Smooth muscle cell (in vitro differentiated cells): ENCODE results near the gene ANKAR. TPM values are rescaled to one million over a fixed set of nuclear protein-coding genes. Genes with fewer than 3 reads are reported as not detected.
A peak's percentile ranks its signal among the peaks of the same experiment; 100 is the strongest.

Experiments
- DNase-seq: peaks from one replicate; lab custom pipeline; 2025; ENCODE audit not compliant: unreplicated experiment; lab: John Stamatoyannopoulos, UW
- H2AFZ ChIP-seq: fragments of 200-600 bp; sonication (generic); 2 replicates; pipeline ENCODE4 v1.6.0; 2016; ENCODE audit warnings: antibody characterized with exemption, low read depth, mild to moderate bottlenecking
- H3F3A ChIP-seq: fragments of 200-600 bp; sonication (generic); 2 replicates; pipeline ENCODE4 v1.6.0; 2017; ENCODE audit warnings: antibody characterized with exemption, low read depth
- H3K27ac ChIP-seq: fragments of 200-600 bp; sonication (generic); 2 replicates; pipeline ENCODE4 v1.5.1; 2016; ENCODE audit warnings: low read depth, mild to moderate bottlenecking
- H3K27me3 ChIP-seq: fragments of 200-600 bp; sonication (generic); 2 replicates; pipeline ENCODE4 v1.6.1; 2016; ENCODE audit warnings: low read depth, mild to moderate bottlenecking
- H3K36me3 ChIP-seq: fragments of 200-600 bp; sonication (generic); 2 replicates; pipeline ENCODE4 v1.5.1; 2016; ENCODE audit warnings: low read depth
- H3K4me1 ChIP-seq: fragments of 200-600 bp; sonication (generic); 2 replicates; pipeline ENCODE4 v1.5.1; 2016; ENCODE audit warnings: low read depth
- H3K4me2 ChIP-seq: fragments of 200-600 bp; sonication (generic); 2 replicates; pipeline ENCODE4 v1.6.0; 2016; ENCODE audit warnings: mild to moderate bottlenecking
- H3K4me3 ChIP-seq: fragments of 200-600 bp; sonication (generic); 2 replicates; pipeline ENCODE4 v1.5.1; 2016; ENCODE audit warnings: mild to moderate bottlenecking
- H3K79me2 ChIP-seq: fragments of 200-600 bp; sonication (generic); 2 replicates; pipeline ENCODE4 v1.6.0; 2016; ENCODE audit warnings: low read depth, mild to moderate bottlenecking
- H3K9ac ChIP-seq: fragments of 200-600 bp; sonication (generic); 2 replicates; pipeline ENCODE4 v1.6.0; 2016; ENCODE audit warnings: low read depth
- H3K9me3 ChIP-seq: fragments of 200-600 bp; sonication (generic); replicated peaks from 2 replicates; pipeline ENCODE4 v1.5.1; 2016; ENCODE audit warnings: low read depth
- H4K20me1 ChIP-seq: fragments of 200-600 bp; sonication (generic); 2 replicates; pipeline ENCODE4 v1.6.0; 2016; ENCODE audit warnings: low read depth
- CTCF ChIP-seq: fragments of 200-600 bp; sonication (generic); IDR thresholded peaks from 2 replicates; pipeline ENCODE4 v1.5.1; 2017; ENCODE audit warnings: borderline replicate concordance, mild to moderate bottlenecking, antibody characterized with exemption; ENCODE audit not compliant: insufficient read depth, poor library complexity, severe bottlenecking
- WGBS: methylation state at CpG from one replicate; pipeline ENCODE4 v1.1.7; 2016; ENCODE audit warnings: low lambda C conversion rate; 5-methylcytosine and 5-hydroxymethylcytosine counted together
- polyA plus RNA-seq: library from polyadenylated mRNA; unstranded; fragments of >200 nt; fragmentation: Nextera tagmentation; extraction: Ambion mirVana; gene quantifications from 2 replicates; pipeline ENCODE4 v1.2.1, GENCODE V29; 2016
- total RNA-seq: library from RNA; depleted of rRNA; stranded (reverse); fragments of >200 nt; gene quantifications from 2 replicates; pipeline ENCODE4 v1.2.3, GENCODE V29; 2014

The ANKAR gene
- total and polyA plus RNA-seq, 2 experiments from 2014 or later = 0.89 to 17.1 TPM

- H3K9me3 ChIP-seq = no peaks in the 10 kb centered on the region
- H3F3A ChIP-seq = no peaks in the 10 kb centered on the region
- no peaks in the 10 kb centered on the region for H4K20me1 ChIP-seq
- peak overlapping the region; percentile 21 for H2AFZ ChIP-seq
- WGBS = 81% methylated on average over 5 of the region's 5 CpGs
- H3K36me3 ChIP-seq = no peaks in the 10 kb centered on the region
- H3K9ac ChIP-seq = no peak overlapping the region
- no peak overlapping the region for H3K27ac ChIP-seq
- H3K4me2 ChIP-seq = no peak overlapping the region
- no peak overlapping the region for H3K4me3 ChIP-seq
- DNase-seq = no peak
- no peaks in the 10 kb centered on the region for H3K79me2 ChIP-seq
- TF ChIP-seq CTCF = peak; percentile 31
- H3K4me1 ChIP-seq = no peaks in the 10 kb centered on the region
- no peaks in the 10 kb centered on the region for H3K27me3 ChIP-seq
Measured at GRCh38 chr2:189633392-189633811, 41.1 kb upstream of the ANKAR start.

- Histone ChIP-seq H3K36me3 (no peaks in the 10 kb centered on the region), H3K79me2 (no peaks in the 10 kb centered on the region), H3K4me1 (no peaks in the 10 kb centered on the region), H3K27me3 (no peaks in the 10 kb centered on the region), H3K27ac (no peak overlapping the region), H3K4me2 (no peak overlapping the region), H3K9ac (no peak overlapping the region), H3K9me3 (no peaks in the 10 kb centered on the region), H3F3A (no peaks in the 10 kb centered on the region), H3K4me3 (no peak overlapping the region), H4K20me1 (no peaks in the 10 kb centered on the region), H2AFZ (peak overlapping the region; percentile 6)
- TF ChIP-seq CTCF = no peak
- DNase-seq = no peak
- WGBS = 61% methylated on average over 2 of the region's 2 CpGs
Measured at GRCh38 chr2:189635353-189635752, 39.1 kb upstream of the ANKAR start.

- no peaks in the 10 kb centered on the region for H3K27me3 ChIP-seq
- no peak overlapping the region for H3K4me2 ChIP-seq
- no peaks in the 10 kb centered on the region for H3K9me3 ChIP-seq
- no peak overlapping the region for H3K27ac ChIP-seq
- H3K36me3 ChIP-seq = no peaks in the 10 kb centered on the region
- TF ChIP-seq CTCF = no peak
- no peaks in the 10 kb centered on the region for H3F3A ChIP-seq
- H3K4me1 ChIP-seq = no peaks in the 10 kb centered on the region
- DNase-seq = no peak
- no peak overlapping the region for H3K4me3 ChIP-seq
- no peak overlapping the region for H3K9ac ChIP-seq
- H3K79me2 ChIP-seq = no peaks in the 10 kb centered on the region
- WGBS = 91% methylated on average over 4 of the region's 4 CpGs
- no peak overlapping the region for H2AFZ ChIP-seq
- H4K20me1 ChIP-seq = no peaks in the 10 kb centered on the region
Measured at GRCh38 chr2:189638301-189639006, 36.0 kb upstream of the ANKAR start.
